HepG2 (cell line): ENCODE measurements around the gene TWNK. TPM values are rescaled to one million over a fixed set of nuclear protein-coding genes. Genes with fewer than 3 reads are reported as not detected.

Experiments used
- DMAP1 ChIP-seq: IDR thresholded peaks from 2 replicates; pipeline ENCODE4 v1.6.1; 2016
- FOXA3 ChIP-seq: IDR thresholded peaks from 2 replicates; pipeline ENCODE4 v1.6.1; 2016; ENCODE audit warnings: missing genetic modification reagents, missing compliant biosample characterization
- MAFF ChIP-seq: IDR thresholded peaks from 2 replicates; pipeline ENCODE4 v1.6.1; 2011; ENCODE audit warnings: low read depth, low read length, improper control_type of control experiment
- MEIS1 ChIP-seq: sonication (generic); formaldehyde crosslinking; IDR thresholded peaks from 2 replicates; pipeline ENCODE4 v1.9.0; 2021; ENCODE audit warnings: mild to moderate bottlenecking, missing genetic modification reagents, moderate library complexity, borderline replicate concordance
- MIER2 ChIP-seq: IDR thresholded peaks from 2 replicates; pipeline ENCODE4 v1.6.1; 2016; ENCODE audit warnings: missing biosample characterization, missing genetic modification reagents
- PRPF4 ChIP-seq: fragments of 200-400 bp; formaldehyde crosslinking; IDR thresholded peaks from 2 replicates; pipeline ENCODE4 v1.6.1; 2016; ENCODE audit warnings: low read length, low read depth; ENCODE audit not compliant: poor library complexity, severe bottlenecking
- RFX1 ChIP-seq: fragments of 450-650 bp; IDR thresholded peaks from 2 replicates; pipeline ENCODE4 v1.6.1; 2017
- RNF2 ChIP-seq: fragments of 450-650 bp; conservative IDR thresholded peaks from 2 replicates; pipeline ENCODE4 v1.6.1; 2016; ENCODE audit warnings: low read depth
- SOX6 ChIP-seq, 2 experiments: fragments of 450-650 bp in 1 of 2; sonication (generic) in 1 of 2; formaldehyde crosslinking in 1 of 2; IDR thresholded peaks; 2 replicates each; pipeline versions ENCODE4 v1.4.0 to v1.6.1; 2017 to 2020; ENCODE audit warnings: antibody characterized with exemption in 1 of 2, mild to moderate bottlenecking in 1 of 2, missing genetic modification reagents in 1 of 2
- SYNCRIP ChIP-seq: fragments of 200-400 bp; formaldehyde crosslinking; IDR thresholded peaks from 2 replicates; pipeline ENCODE4 v1.6.1; 2018; ENCODE audit warnings: mild to moderate bottlenecking, low read depth, low read length; ENCODE audit not compliant: insufficient read depth
- XRCC5 ChIP-seq: fragments of 200-400 bp; formaldehyde crosslinking; optimal IDR thresholded peaks from 2 replicates; pipeline ENCODE3; 2017; ENCODE audit warnings: mild to moderate bottlenecking, low read length
- ZBTB7B ChIP-seq: sonication (generic); formaldehyde crosslinking; IDR thresholded peaks from 2 replicates; pipeline ENCODE4 v1.4.0; 2020; ENCODE audit warnings: missing genetic modification reagents
- ZFP41 ChIP-seq: sonication (generic); formaldehyde crosslinking; IDR thresholded peaks from 2 replicates; pipeline ENCODE4 v1.4.0; 2020; ENCODE audit warnings: mild to moderate bottlenecking, missing genetic modification reagents, borderline replicate concordance
- ZNF251 ChIP-seq: sonication (generic); formaldehyde crosslinking; IDR thresholded peaks from 2 replicates; pipeline ENCODE4 v1.9.0; 2021; ENCODE audit warnings: mild to moderate bottlenecking, missing genetic modification reagents
- ZNF367 ChIP-seq: sonication (generic); formaldehyde crosslinking; IDR thresholded peaks from 2 replicates; pipeline ENCODE4 v1.4.0; 2020; ENCODE audit warnings: missing genetic modification reagents, borderline replicate concordance
- polyA plus RNA-seq, 8 experiments: library from polyadenylated mRNA; depleted of rRNA in 3 of 8; stranded (reverse) in 7 of 8; unstranded in 1 of 8; fragments of >200 nt; fragmentation: Illumina TruSeq in 4 of 8; extraction: Trizol in 4 of 8; gene quantifications; 2 replicates each; pipeline versions ENCODE4 v1.2.1 to v1.2.3, GENCODE V29; 2011 to 2016; ENCODE audit warnings: low read depth in 4 of 8, missing spikeins in 1 of 8, mixed read lengths in 1 of 8; ENCODE audit not compliant: insufficient read depth in 1 of 8
- total RNA-seq, 5 experiments: library from RNA; depleted of rRNA; stranded (reverse); fragments of >200 nt; fragmentation: Illumina TruSeq; extraction: Trizol; gene quantifications; 2 replicates each; pipeline ENCODE4 v1.2.3, GENCODE V29; 2016; ENCODE audit warnings: low read depth in 1 of 5
- TF ChIP-seq, protein P1 (sequence below): sonication (generic); formaldehyde crosslinking; IDR thresholded peaks from 2 replicates; pipeline ENCODE4 v1.5.1; 2020; ENCODE audit warnings: missing genetic modification reagents, mild to moderate bottlenecking, borderline replicate concordance
- TF ChIP-seq, protein P2 (sequence below): IDR thresholded peaks from 2 replicates; pipeline ENCODE4 v1.6.1; 2018; ENCODE audit warnings: missing genetic modification reagents
- TF ChIP-seq, protein P3 (sequence below): sonication (generic); formaldehyde crosslinking; IDR thresholded peaks from 2 replicates; pipeline ENCODE4 v1.4.0; 2020; ENCODE audit warnings: missing genetic modification reagents, mild to moderate bottlenecking, borderline replicate concordance
- TF ChIP-seq, protein P4 (sequence below): sonication (generic); formaldehyde crosslinking; IDR thresholded peaks from 2 replicates; pipeline ENCODE4 v1.8.0; 2022; ENCODE audit warnings: mild to moderate bottlenecking, missing genetic modification reagents
- TF ChIP-seq, protein P5 (sequence below): sonication (generic); formaldehyde crosslinking; IDR thresholded peaks from 2 replicates; pipeline ENCODE4 v1.4.0; 2020; ENCODE audit warnings: missing genetic modification reagents
- TF ChIP-seq, protein P6 (sequence below): sonication (generic); formaldehyde crosslinking; IDR thresholded peaks from 2 replicates; pipeline ENCODE4 v1.9.0; 2022; ENCODE audit warnings: low read depth, missing genetic modification reagents

TWNK gene
- total and polyA plus RNA-seq, 2 of the 13 experiments (the other 11 are each of a cell fraction or from before 2014, with no cell fraction given): 10.7 to 16.5 TPM

DNA sequence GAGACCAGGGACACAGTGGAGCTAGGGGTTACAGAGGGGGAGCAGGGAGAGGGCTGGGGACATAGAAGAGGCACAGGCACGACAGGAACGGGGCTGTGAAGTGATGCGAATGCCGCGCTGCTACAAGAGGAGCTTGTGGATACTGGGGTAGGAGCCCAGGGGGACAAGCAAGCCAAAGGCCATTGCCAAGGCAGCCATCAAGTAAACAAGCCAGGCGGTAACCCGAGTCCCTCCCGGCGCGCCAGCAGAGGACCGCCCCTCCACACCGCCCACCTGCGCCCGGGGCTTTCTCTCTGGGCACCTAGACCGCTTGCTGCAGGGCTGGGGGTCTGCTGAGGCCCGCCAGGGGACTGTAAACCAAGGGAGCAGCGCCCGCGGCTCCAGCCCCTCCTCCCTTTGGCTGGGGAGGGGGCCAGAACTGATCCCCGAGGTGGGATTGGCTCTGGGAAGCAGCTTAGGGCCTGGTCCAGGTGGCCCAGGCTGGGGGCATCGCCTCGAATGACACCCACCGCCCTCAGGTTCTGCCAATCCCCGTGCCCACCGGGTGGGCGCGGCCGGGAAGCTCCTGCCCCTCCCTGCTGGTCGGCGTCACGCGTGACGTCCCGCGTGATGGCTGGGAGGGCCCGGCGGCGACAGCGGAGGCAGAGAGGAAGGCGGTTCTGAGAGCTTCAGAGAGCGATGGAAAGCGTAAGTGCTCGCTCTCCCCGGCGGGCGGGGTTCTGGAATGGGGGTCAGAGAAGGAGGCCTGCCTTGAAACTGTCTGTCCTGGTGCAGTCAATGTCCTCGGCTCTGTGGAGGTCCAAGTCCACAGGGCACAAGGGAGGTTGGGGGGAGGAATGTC, 44.7 kb downstream of the TWNK start (continued):
- TF ChIP-seq MEIS1 (CRISPR knock-in tag) (no peak; the same call in 1 of the 2 replicates), DMAP1 (peak; percentile 40; the same call in 1 of the 2 replicates), RFX1 (peak; percentile 69), SYNCRIP (no peak), MAFF (no peak), MIER2 (CRISPR knock-in tag) (no peak), ZBTB7B (CRISPR knock-in tag) (peak; percentile 57; the same call in 1 of the 2 replicates), RNF2 (no peak), FOXA3 (CRISPR knock-in tag) (peak; percentile 75), ZFP41 (CRISPR knock-in tag) (no peak), SOX6 (IDR thresholded peaks at IDR 0.05) (no peak), SOX6 (CRISPR knock-in tag; IDR thresholded peaks at IDR 0.05) (no peak), ZNF251 (no peak), XRCC5 (no peak), ZNF367 (no peak), PRPF4 (no peak)
- TF ChIP-seq, protein P1, sequence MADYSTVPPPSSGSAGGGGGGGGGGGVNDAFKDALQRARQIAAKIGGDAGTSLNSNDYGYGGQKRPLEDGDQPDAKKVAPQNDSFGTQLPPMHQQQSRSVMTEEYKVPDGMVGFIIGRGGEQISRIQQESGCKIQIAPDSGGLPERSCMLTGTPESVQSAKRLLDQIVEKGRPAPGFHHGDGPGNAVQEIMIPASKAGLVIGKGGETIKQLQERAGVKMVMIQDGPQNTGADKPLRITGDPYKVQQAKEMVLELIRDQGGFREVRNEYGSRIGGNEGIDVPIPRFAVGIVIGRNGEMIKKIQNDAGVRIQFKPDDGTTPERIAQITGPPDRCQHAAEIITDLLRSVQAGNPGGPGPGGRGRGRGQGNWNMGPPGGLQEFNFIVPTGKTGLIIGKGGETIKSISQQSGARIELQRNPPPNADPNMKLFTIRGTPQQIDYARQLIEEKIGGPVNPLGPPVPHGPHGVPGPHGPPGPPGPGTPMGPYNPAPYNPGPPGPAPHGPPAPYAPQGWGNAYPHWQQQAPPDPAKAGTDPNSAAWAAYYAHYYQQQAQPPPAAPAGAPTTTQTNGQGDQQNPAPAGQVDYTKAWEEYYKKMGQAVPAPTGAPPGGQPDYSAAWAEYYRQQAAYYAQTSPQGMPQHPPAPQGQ (CRISPR knock-in tag): no peak
- TF ChIP-seq, protein P2, sequence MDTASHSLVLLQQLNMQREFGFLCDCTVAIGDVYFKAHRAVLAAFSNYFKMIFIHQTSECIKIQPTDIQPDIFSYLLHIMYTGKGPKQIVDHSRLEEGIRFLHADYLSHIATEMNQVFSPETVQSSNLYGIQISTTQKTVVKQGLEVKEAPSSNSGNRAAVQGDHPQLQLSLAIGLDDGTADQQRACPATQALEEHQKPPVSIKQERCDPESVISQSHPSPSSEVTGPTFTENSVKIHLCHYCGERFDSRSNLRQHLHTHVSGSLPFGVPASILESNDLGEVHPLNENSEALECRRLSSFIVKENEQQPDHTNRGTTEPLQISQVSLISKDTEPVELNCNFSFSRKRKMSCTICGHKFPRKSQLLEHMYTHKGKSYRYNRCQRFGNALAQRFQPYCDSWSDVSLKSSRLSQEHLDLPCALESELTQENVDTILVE (CRISPR knock-in tag): no peak
- TF ChIP-seq, protein P3, sequence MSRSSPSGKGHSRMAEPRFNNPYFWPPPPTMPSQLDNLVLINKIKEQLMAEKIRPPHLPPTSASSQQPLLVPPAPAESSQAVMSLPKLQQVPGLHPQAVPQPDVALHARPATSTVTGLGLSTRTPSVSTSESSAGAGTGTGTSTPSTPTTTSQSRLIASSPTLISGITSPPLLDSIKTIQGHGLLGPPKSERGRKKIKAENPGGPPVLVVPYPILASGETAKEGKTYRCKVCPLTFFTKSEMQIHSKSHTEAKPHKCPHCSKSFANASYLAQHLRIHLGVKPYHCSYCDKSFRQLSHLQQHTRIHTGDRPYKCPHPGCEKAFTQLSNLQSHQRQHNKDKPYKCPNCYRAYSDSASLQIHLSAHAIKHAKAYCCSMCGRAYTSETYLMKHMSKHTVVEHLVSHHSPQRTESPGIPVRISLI: no peak
- TF ChIP-seq, protein P4, sequence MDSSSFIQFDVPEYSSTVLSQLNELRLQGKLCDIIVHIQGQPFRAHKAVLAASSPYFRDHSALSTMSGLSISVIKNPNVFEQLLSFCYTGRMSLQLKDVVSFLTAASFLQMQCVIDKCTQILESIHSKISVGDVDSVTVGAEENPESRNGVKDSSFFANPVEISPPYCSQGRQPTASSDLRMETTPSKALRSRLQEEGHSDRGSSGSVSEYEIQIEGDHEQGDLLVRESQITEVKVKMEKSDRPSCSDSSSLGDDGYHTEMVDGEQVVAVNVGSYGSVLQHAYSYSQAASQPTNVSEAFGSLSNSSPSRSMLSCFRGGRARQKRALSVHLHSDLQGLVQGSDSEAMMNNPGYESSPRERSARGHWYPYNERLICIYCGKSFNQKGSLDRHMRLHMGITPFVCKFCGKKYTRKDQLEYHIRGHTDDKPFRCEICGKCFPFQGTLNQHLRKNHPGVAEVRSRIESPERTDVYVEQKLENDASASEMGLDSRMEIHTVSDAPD (CRISPR knock-in tag): no peak
- TF ChIP-seq, protein P5, sequence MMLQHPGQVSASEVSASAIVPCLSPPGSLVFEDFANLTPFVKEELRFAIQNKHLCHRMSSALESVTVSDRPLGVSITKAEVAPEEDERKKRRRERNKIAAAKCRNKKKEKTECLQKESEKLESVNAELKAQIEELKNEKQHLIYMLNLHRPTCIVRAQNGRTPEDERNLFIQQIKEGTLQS (CRISPR knock-in tag): no peak
- TF ChIP-seq, protein P6, sequence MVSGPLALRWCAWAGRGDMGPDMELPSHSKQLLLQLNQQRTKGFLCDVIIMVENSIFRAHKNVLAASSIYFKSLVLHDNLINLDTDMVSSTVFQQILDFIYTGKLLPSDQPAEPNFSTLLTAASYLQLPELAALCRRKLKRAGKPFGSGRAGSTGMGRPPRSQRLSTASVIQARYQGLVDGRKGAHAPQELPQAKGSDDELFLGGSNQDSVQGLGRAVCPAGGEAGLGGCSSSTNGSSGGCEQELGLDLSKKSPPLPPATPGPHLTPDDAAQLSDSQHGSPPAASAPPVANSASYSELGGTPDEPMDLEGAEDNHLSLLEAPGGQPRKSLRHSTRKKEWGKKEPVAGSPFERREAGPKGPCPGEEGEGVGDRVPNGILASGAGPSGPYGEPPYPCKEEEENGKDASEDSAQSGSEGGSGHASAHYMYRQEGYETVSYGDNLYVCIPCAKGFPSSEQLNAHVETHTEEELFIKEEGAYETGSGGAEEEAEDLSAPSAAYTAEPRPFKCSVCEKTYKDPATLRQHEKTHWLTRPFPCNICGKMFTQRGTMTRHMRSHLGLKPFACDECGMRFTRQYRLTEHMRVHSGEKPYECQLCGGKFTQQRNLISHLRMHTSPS (CRISPR knock-in tag): peak; percentile 75; the same call in 1 of the 2 replicates
